HG03521 (cell line): ENCODE results near the gene SEC31B.

Experiments
- ATAC-seq: cut with Tn5 transposase; IDR thresholded peaks from one replicate; pipeline ENCODE4 v1.9.1; 2021; ENCODE audit warnings: mild to moderate bottlenecking, moderate library complexity; ENCODE audit not compliant: unreplicated experiment

SEC31B gene

DNA sequence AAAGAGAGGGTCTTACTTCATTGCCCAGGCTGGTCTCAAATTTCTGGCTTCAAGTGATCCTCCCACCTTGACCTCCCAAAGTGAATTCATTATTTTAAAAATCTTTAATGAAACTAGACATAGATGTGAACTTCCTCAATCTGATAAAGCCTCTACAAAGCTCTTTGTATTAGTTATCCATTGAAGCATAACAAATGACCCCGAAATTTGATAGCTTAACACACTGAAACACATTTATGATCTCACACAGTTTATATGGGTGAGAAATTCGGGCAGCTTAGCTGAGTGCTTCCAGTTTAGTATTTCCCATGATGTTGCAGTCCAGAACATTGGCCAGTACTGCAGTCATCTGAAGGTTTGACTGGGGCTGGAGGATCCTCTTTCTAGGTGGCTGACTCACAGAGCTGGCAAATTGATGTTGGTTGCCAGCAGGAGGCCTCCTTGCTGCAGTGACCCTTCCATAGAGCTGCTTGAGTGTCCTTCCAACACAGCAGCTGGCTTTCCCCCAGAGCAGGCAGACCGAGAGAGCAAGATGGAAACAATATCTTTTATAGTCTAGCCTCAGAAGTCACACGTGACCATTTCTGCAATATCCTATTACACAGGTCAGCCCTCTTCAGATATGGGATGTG lies 73.4 kb downstream of the SEC31B start:
- no peak for ATAC-seq

- no peak for ATAC-seq
These were observed 77.1 kb downstream of the SEC31B start for GRCh38 chr10:100442548-100442947.

DNA sequence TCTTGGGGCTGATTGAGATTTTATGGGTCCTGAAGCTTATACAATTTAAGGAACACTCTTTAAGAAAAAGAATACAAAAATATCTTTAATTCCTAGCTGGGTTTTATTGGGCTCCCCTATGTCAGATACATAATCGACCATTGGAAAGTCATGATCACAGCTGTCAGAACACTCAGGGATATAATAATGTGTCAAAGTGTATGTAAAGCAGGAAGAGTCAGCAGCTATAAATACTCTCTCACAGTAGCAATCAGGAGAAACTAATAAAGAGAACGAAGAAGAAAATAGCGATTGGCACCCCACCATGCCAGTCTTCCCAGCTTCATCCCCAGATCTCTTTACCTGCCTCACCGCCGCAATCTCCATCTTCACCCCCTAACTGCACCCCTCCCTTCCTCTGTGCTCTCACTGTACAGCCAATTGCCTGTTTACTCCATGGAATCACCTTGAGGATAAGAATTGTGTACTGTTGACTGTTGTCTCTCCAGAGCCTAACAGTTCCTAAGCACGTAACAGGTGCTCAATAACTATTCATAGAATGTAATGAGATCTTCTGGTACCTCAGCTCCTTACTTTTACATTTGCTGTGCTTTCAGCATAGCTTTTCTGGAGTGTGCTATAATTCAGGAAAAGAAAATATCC lies 80.9 kb downstream of the SEC31B start:
- no peak for ATAC-seq
